Colonic mucosa (tissue), 4 donors: ENCODE results near the gene TYMP. TPM values are rescaled to one million over a fixed set of nuclear protein-coding genes. Genes with fewer than 3 reads are reported as not detected.

Experiments used
- DNase-seq: peaks from one replicate; pipeline ENCODE4 v3.0.0-alpha.2; 2020
- H3K27ac ChIP-seq: fragments of 200-600 bp; one replicate; pipeline ENCODE4 v1.8.0; 2021
- H3K27me3 ChIP-seq: fragments of 200-600 bp; one replicate; pipeline ENCODE4 v1.8.0; 2021
- H3K36me3 ChIP-seq: fragments of 200-600 bp; one replicate; pipeline ENCODE4 v1.8.0; 2021
- H3K4me1 ChIP-seq: fragments of 200-600 bp; one replicate; pipeline ENCODE4 v1.8.0; 2021; ENCODE audit warnings: mild to moderate bottlenecking
- H3K4me3 ChIP-seq: fragments of 200-600 bp; one replicate; pipeline ENCODE4 v1.8.0; 2021
- H3K9ac ChIP-seq, 2 donors: one replicate each; pipeline ENCODE4 v1.7.0; 2013; ENCODE audit warnings: control low read depth in 2 of 2, low read depth in 2 of 2, low read length in 2 of 2
- H3K9me3 ChIP-seq: fragments of 200-600 bp; one replicate; pipeline ENCODE4 v1.8.0; 2021
- intact Hi-C: fragments of 100-400 bp; cut with DNase I; formaldehyde crosslinking; loops from one replicate; pipeline ENCODE4 v1.14.1; 2022
- total RNA-seq, 2 donors: library from RNA; stranded (reverse); fragmentation: NEBNext Ultra II Directional in 1 of 2; extraction: Animal tissue kit (Norgen Biotek cat#: 25700) in 1 of 2; gene quantifications; one replicate each; pipeline ENCODE4 v1.2.1, GENCODE V29; 2021
- TF ChIP-seq, protein P1 (sequence below): fragments of 200-600 bp; IDR thresholded peaks from one replicate; pipeline ENCODE4 v1.8.0; 2022; ENCODE audit warnings: antibody characterized with exemption, mild to moderate bottlenecking
- donor health status: healthy.
- donor health status: DM: no; HTN: no; CAD: no.
- donor health status: DM: no; HTN: no; CAD: no.

Gene TYMP
- total RNA-seq, 2 donors from 2014 or later = 22.6 to 28.0 TPM

DNA sequence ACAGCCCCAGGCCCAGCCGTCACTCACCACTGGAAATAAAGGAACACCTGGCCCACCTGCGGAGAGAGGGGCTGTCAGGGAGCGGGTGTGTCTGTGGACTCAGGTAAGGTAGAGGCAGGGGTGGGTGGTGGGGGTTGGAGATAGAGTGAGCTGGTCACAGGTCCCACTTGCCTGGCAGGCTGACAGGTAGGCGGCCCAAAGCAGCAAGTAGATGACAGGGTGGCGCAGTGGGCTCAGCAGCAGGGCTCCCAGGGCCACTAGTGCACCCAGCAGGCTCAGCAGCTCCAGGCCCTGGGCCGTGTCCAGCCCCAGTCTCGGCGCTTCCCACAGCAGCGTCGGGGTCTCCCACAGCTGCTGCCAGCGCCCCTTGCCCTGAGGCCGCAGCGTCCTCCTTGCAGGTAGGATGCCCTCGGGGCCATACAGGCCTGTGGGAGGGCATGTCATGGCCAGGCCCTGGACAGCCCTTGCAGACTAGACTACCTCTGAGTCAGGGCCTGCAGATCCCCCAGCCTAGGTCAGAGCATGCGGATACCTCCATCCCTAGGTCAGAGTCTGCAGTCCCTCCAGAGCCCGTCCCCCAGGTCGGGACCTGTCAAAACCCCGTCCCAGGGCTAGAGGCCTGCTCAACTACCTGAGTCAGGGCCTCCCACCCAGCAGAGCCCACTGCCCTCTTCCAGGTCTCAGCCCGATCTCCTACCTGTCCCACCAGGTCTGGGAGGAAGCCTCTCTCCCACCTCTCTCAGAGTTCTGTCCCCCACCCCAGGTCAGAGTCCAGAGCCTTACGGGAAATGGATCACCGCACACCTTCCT lies 23.0 kb downstream of the TYMP start:
- no peak for DNase-seq
- intact Hi-C loops = loop anchor here (10.0 kb wide), 1 partner anchor 252 kb away; the partner anchor contains the start of gene HDAC10

DNA sequence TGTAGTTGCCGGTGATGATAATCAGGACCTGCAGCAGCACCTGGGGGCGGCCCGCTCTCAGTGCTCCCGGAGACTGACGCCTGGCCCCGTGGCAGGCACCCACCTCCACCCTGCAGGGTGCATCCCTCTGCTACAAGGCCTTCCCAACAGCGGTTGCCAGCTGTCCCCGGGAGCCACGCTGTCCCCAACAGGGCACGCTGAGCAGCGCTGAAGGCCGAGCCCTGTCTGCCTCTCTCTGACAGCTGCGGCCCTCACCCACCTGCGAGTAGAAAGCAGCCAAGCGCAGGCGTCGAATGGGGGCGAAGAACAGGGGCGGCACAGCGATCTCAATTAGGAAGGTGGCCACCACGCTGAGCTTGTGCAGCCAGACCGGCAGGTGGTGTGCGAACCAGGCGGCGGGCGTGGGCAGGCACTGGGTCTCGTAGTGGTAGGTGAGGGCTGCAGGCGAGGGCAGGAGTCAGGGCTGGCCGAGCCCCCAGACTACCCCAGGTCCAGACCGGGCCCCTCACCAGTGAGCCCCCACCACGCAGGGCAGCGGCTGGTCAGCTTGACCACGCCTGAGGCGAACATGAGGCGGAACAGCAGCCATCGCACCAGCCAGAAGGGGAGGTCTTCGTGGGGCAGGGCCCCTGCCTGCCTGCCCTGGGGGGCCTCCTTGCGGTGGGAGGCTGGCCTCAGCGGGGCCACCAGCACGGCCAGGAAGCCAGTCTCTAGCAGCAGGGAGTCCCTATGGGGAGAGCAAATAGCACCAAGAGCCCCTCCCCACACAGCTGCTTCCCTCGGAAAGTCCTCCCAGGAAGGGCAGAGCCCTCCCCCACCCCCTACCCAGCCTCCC lies 23.8 kb downstream of the TYMP start:
- Histone ChIP-seq H3K4me1 (peaks cover 16% of the 10 kb centered on the region), H3K27me3 (no peaks in the 10 kb centered on the region), H3K27ac (no peak overlapping the region), H3K9me3 (no peaks in the 10 kb centered on the region), H3K9ac (peak overlapping the region in 1 of 2 donors; percentile 91), H3K36me3 (peaks cover 9% of the 10 kb centered on the region), H3K4me3 (peak overlapping the region; percentile 70)
- intact Hi-C loops = loop anchor here (10.0 kb wide), 1 partner anchor 251 kb away; the partner anchor contains the start of gene HDAC10
- no peak for DNase-seq
- TF ChIP-seq, protein P1, sequence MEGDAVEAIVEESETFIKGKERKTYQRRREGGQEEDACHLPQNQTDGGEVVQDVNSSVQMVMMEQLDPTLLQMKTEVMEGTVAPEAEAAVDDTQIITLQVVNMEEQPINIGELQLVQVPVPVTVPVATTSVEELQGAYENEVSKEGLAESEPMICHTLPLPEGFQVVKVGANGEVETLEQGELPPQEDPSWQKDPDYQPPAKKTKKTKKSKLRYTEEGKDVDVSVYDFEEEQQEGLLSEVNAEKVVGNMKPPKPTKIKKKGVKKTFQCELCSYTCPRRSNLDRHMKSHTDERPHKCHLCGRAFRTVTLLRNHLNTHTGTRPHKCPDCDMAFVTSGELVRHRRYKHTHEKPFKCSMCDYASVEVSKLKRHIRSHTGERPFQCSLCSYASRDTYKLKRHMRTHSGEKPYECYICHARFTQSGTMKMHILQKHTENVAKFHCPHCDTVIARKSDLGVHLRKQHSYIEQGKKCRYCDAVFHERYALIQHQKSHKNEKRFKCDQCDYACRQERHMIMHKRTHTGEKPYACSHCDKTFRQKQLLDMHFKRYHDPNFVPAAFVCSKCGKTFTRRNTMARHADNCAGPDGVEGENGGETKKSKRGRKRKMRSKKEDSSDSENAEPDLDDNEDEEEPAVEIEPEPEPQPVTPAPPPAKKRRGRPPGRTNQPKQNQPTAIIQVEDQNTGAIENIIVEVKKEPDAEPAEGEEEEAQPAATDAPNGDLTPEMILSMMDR = no peak

More for the DNA sequence above, 23.0 kb downstream of the TYMP start:
- H3K4me1 ChIP-seq = peaks cover 16% of the 10 kb centered on the region
- no peaks in the 10 kb centered on the region for H3K9me3 ChIP-seq
- TF ChIP-seq, protein P1 = no peak
- H3K27ac ChIP-seq = peak overlapping the region; percentile 45
- peak overlapping the region; percentile 91 to 95 for H3K9ac ChIP-seq
- H3K4me3 ChIP-seq = peak overlapping the region; percentile 70
- peaks cover 9% of the 10 kb centered on the region for H3K36me3 ChIP-seq
- no peaks in the 10 kb centered on the region for H3K27me3 ChIP-seq

DNA sequence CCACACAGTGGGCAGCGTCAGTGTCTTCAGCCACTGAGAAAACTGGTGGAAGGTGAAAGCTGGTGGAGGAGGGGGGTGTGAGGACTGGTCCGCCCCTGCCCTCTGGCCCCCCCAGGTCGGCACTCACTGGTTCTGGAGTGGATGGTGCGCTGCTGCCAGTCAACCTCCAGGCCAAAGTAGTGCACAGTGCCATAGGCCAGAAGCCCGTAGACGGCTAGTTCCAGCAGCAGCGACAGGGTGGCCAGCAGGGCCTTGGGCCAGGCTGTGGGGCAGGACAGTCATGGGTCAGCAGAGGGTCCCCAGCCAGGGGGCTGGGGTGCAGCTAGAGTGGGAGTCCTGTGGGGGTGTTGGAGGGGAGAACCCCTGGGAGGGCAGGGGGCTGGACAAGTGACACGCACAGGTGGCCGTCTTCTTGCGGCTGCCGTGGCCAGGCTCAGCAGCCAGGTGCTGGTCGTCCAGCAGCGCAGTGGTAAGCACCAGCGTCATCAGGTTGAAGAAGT lies 24.5 kb downstream of the TYMP start:
- H3K4me3 ChIP-seq = no peak overlapping the region
- H3K9ac ChIP-seq = no peak overlapping the region
- peaks cover 16% of the 10 kb centered on the region for H3K4me1 ChIP-seq
- H3K36me3 ChIP-seq = peaks cover 9% of the 10 kb centered on the region
- no peak for DNase-seq
- H3K27me3 ChIP-seq = no peaks in the 10 kb centered on the region
- TF ChIP-seq, protein P1 = no peak
- intact Hi-C loops = loop anchor here (10.0 kb wide), 1 partner anchor 251 kb away; the partner anchor contains the start of gene HDAC10
- H3K27ac ChIP-seq = no peak overlapping the region
- H3K9me3 ChIP-seq = no peaks in the 10 kb centered on the region

DNA sequence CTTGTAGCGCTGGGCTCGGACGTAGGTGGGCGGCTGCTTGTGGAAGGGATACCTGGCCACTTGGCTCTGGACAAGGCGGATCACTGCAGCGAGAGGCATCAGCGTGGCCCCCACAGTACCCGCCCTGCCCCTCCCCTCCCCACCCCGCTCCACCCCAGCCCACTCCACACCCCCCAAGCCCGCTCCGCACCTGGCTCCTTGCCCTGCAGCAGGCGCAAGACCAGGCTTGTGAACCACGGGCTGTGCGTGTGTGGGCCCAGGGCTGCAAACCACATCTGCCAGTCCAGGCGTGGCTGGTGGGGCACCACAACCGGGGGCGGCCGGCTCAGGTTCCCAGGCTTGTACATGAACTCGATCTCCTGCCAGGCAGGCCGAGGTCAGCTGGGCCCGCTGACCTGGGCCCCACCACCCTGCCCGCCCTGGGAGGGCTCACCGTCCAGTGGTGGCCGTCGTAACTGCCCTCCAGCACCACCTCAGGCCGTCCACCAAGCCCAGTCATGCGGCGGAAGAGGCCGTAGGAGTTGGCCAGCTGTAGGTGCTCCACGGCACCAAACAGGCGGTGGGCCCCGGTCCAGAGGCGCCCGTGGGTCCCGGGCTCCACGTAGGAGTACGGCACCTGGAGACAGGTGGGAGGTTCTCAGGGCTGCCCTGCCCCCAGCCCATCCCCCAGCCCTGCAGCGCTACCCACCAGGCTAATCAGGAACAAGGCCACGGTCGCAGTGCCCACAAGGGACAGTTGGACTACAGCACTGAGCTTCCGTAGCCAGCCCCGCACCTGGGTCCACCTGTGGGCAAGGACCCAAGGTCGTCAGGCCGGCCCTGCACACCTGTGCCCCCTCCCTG lies 25.2 kb downstream of the TYMP start:
- Histone ChIP-seq H3K27me3 (no peaks in the 10 kb centered on the region), H3K9ac (no peak overlapping the region), H3K9me3 (no peaks in the 10 kb centered on the region), H3K27ac (no peak overlapping the region), H3K4me3 (no peak overlapping the region), H3K4me1 (peaks cover 16% of the 10 kb centered on the region), H3K36me3 (peaks cover 9% of the 10 kb centered on the region)
- TF ChIP-seq, protein P1 = no peak
- no peak for DNase-seq
- intact Hi-C loops = loop anchor here (10.0 kb wide), 1 partner anchor 250 kb away; the partner anchor contains the start of gene HDAC10
